ENCODE results near the gene IDH3A. TPM values are rescaled to one million over a fixed set of nuclear protein-coding genes. Genes with fewer than 3 reads are reported as not detected.

The IDH3A gene
- total RNA-seq, 2 donors from 2014 or later = 17.8 to 39.7 TPM

- ATAC-seq = peak; percentile 31
- no peak for TF ChIP-seq POLR2A (IDR thresholded peaks at IDR 0.05)
- TF ChIP-seq CTCF (IDR thresholded peaks at IDR 0.05) = no peak
- DNase-seq = peak in 2 of 4 donors; percentile 23 to 25
- whole genome bisulfite sequencing, 2 donors = 34 to 57% methylated on average over 22 to 50 of the region's 51 CpGs
- H3K27me3 ChIP-seq = no peaks in the 10 kb centered on the region
- H3K9me3 ChIP-seq = no peaks in the 10 kb centered on the region
- H3K36me3 ChIP-seq (replicated peaks in 1 of 2; ENCODE audit: insufficient read depth in 1 of 2, low read depth in 2 of 2) = no peaks in the 10 kb centered on the region
- intact Hi-C loops (cut with DNase I) = no loop called here
- peak overlapping the region in 3 of 4 donors; percentile 66 to 77 (median 73) for H3K27ac ChIP-seq
- H3K4me3 ChIP-seq = no peak overlapping the region
- peaks cover 14% of the 10 kb centered on the region for H3K4me1 ChIP-seq
Measured at GRCh38 chr15:78130466-78131294, 18.5 kb upstream of the IDH3A start.

GRCh38 chr15:78131295-78132061 is 17.7 kb upstream of the IDH3A start, which contains the start of gene CIB2:
Gene CIB2, minus strand, starts transcription at chr15:78131445. Its CDS starts 230 bp downstream, at chr15:78131215.
- ATAC-seq = peak; percentile 94
- Histone ChIP-seq H3K27ac (peak within 1 kb of the TSS; percentile 56 to 77 (median 70)), H3K9me3 (no peaks in the 10 kb centered on the region), H3K27me3 (no peaks in the 10 kb centered on the region), H3K4me3 (peak within 1 kb of the TSS; percentile 60 to 63), H3K4me1 (peaks cover 14% of the 10 kb centered on the region), H3K36me3 (replicated peaks in 1 of 2; ENCODE audit: insufficient read depth in 1 of 2, low read depth in 2 of 2) (no peaks in the 10 kb centered on the region)
- intact Hi-C loops (cut with DNase I) = no loop called here
- TF ChIP-seq POLR2A (IDR thresholded peaks at IDR 0.05) (peak; percentile 38 to 69 (median 68)), CTCF (IDR thresholded peaks at IDR 0.05) (peak; percentile 53 to 92 (median 67))
- 0 to 4% methylated on average over 2 to 73 of the region's 79 CpGs for whole genome bisulfite sequencing, 2 donors
- peak; percentile 65 to 80 (median 74) for DNase-seq

GRCh38 chr15:78133801-78134200 is 15.4 kb upstream of the IDH3A start:
- Histone ChIP-seq H3K9me3 (no peaks in the 10 kb centered on the region), H3K36me3 (replicated peaks in 1 of 2; ENCODE audit: insufficient read depth in 1 of 2, low read depth in 2 of 2) (no peaks in the 10 kb centered on the region), H3K27ac (no peak overlapping the region), H3K27me3 (no peaks in the 10 kb centered on the region), H3K4me3 (no peak overlapping the region), H3K4me1 (peaks cover 14% of the 10 kb centered on the region)
- intact Hi-C loops (cut with DNase I) = no loop called here
- 75 to 90% methylated on average over 2 of the region's 2 CpGs for WGBS, 2 donors
- DNase-seq (no peak), ATAC-seq (no peak)
- TF ChIP-seq CTCF (IDR thresholded peaks at IDR 0.05) (no peak), POLR2A (IDR thresholded peaks at IDR 0.05) (no peak)

- no peaks in the 10 kb centered on the region for H3K4me1 ChIP-seq
- no peaks in the 10 kb centered on the region for H3K36me3 ChIP-seq (replicated peaks in 1 of 2; ENCODE audit: insufficient read depth in 1 of 2, low read depth in 2 of 2)
- H3K27me3 ChIP-seq = no peaks in the 10 kb centered on the region
- DNase-seq (no peak), ATAC-seq (no peak)
- H3K9me3 ChIP-seq = no peaks in the 10 kb centered on the region
- WGBS, 2 donors = 93 to 100% methylated on average over 5 of the region's 5 CpGs
- intact Hi-C loops (cut with DNase I) = no loop called here
- no peak overlapping the region for H3K27ac ChIP-seq
- no peak overlapping the region for H3K4me3 ChIP-seq
- no peak for TF ChIP-seq CTCF (IDR thresholded peaks at IDR 0.05)
Measured at GRCh38 chr15:78139578-78139977, 9.6 kb upstream of the IDH3A start.
